Fibroblast of skin of back (primary cell): Measurements from ENCODE around the gene ESRRA.
A peak's percentile ranks its signal among the peaks of the same experiment; 100 is the strongest.

ENCODE experiments used
- DNase-seq: peaks from one replicate; pipeline ENCODE4 v3.0.0-alpha.2; 2013

The ESRRA gene

DNA sequence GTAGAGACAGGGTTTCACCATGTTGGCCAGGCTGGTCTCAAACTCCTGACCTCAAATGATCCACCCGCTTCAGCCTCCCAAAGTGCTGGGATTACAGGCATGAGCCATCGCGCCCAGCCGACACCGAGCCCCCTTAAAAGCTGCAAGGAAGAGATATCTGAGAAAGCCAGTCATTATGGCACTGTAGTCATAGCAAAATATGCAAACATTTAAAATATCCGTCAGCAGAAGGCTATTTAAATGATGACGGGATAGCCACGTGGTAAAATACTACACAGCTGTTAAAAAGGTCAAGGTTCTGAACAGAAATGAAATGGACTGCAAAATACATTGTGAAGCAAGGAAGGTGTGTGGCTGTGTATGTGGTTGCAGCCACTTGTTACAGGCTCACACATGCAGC is 28.2 kb downstream of the ESRRA start:
- DNase-seq = no peak

GRCh38 chr11:64334764-64335735 is 29.7 kb downstream of the ESRRA start:
- DNase-seq = peak; percentile 95

DNA sequence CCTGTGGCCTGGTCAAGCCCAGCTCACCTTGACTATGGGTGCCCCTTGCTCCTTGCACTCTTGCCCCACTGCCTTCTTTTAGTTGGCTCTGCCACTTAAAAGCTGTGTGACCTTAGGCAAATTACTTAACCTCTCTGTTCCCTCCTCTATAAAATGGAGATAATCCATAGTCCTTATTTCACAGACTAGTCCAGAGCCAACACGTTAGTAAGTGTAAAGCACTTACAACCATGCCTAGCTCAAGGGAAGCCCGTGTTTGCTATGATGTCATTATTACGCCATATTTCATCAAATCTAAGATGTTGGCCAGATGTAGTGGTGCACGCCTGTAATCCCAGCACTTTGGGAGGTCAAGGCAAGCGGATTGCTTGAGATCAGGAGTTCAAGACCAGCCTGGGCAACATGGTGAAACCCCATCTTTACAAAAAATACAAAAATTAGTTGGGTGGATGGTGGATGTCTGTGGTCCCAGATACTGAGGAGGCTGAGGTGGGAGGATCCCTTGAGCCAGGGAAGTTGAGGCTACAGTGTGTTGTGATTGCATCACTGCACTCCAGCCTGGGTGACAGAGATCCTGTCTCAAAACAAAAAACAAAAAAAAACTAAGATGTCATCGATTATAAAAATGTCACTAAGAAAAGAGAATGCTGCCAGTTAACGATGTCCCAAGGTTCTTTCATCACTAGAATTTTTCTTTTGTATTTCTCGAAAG is 32.4 kb downstream of the ESRRA start:
- DNase-seq = no peak

GRCh38 chr11:64338716-64339115 is 33.4 kb downstream of the ESRRA start:
- no peak for DNase-seq

- no peak for DNase-seq
Measured at GRCh38 chr11:64339286-64339685, 34.0 kb downstream of the ESRRA start.

GRCh38 chr11:64339754-64340408 is 34.6 kb downstream of the ESRRA start, which contains the start of gene CCDC88B:
CCDC88B (plus strand) TSS chr11:64340204; CDS start chr11:64340267, 63 bp downstream.
- DNase-seq = no peak

DNA sequence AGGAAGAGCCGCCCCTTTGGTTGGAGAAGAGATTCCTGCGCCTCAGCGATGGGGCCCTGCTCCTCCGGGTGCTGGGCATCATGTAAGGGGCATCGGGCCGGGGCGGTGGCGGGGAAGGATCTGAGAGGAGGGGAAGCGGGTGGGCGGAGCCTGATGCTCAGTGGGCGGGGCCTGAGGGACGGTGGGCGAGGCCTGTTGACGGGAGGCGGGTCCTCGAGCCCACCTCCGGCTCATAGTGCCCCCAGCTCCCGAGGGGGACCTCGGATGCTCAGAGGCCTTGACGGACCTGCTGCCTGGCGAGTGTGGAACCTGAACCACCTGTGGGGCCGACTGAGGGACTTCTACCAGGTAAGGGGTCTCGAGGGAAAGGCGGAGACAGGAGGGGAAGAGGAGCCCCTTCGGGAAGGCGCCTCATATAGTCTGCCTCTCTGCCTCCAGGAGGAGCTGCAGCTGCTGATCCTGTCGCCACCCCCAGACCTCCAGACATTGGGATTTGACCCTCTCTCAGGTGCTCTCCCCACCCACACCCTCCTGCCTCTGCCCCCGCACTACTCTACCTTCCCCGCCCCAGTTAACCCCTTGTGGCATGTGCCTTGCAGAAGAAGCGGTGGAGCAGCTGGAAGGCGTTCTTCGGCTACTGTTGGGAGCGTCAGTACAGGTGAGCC is 35.5 kb downstream of the ESRRA start:
- no peak for DNase-seq

DNA sequence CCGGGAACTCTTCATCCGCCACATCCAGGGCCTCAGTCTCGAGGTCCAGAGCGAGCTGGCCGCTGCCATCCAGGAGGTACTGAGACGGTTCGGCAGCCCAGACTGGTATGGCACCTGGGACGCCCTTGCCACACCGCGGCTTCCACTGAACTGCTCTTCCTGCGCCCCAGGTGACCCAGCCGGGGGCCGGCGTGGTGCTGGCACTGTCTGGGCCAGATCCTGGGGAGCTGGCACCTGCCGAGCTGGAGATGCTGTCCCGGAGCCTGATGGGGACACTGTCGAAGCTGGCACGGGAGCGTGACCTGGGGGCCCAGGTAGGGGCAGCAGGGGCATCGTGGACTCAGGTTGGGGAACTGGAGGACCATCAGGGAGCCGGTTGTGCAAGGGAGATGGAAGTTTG is 36.1 kb downstream of the ESRRA start:
- DNase-seq = no peak

DNA sequence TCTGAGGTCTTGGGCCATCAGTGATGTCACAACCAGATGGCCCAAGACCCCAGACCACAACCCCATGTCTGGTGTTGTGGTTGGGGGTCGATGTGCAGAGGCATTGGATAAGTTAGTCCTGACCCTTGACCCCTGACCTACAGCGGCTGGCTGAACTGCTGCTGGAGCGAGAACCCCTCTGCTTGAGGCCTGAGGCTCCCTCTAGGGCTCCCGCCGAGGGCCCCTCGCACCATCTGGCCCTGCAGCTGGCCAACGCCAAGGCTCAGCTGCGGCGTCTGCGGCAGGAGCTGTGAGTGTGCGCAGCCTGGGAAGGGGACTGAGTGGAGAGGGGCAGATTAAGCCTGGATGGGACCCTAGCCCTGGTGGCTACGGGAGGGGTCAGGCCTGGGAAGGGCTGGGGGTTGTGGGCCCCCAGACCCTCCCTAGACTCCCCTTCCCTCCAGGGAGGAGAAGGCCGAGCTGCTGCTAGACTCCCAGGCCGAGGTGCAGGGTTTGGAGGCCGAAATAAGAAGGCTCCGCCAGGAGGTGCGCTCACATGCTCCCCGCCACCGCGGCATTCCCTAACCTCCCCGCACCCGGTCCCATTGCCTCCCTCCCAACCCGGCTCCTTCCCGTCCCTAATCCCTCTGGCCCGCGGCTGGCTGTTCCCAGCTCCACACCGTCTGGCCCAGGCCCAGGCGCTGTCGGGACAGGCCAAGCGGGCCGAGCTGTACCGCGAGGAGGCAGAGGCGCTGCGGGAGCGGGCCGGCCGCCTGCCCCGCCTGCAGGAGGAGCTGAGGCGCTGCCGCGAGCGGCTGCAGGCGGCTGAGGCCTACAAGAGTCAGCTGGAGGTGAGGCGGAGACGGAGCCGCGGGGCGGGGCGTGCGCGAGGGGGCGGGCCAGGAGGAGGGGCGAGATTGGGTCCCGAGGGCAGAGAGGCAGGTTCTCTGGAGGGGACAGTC is 36.8 kb downstream of the ESRRA start:
- peak; percentile 85 for DNase-seq

- no peak for DNase-seq
Measured at GRCh38 chr11:64342869-64343745, 37.8 kb downstream of the ESRRA start.

DNA sequence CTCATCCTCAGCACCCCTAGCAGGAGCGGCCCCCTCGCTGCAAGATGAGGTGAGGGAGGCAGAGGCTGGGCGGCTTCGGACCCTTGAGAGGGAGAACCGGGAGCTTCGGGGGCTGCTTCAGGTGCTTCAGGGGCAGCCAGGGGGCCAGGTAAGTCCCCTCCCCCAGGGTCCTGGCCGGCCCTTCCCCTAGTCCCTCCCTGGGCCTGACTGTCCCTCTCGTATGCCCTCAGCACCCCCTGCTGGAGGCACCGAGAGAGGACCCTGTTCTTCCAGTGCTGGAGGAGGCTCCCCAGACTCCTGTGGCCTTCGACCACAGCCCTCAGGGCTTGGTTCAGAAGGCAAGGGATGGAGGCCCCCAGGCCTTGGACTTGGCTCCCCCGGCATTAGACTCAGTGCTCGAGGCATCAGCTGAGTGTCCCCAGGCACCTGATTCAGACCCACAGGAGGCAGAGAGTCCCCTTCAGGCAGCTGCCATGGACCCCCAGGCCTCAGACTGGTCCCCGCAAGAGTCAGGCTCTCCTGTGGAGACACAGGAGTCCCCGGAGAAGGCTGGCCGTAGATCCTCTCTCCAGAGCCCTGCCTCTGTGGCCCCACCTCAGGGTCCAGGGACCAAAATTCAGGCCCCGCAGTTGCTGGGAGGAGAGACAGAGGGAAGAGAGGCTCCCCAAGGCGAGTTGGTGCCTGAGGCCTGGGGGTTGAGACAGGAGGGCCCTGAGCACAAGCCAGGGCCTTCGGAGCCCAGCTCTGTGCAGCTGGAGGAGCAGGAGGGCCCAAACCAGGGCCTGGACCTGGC is 38.6 kb downstream of the ESRRA start:
- DNase-seq = no peak

DNA sequence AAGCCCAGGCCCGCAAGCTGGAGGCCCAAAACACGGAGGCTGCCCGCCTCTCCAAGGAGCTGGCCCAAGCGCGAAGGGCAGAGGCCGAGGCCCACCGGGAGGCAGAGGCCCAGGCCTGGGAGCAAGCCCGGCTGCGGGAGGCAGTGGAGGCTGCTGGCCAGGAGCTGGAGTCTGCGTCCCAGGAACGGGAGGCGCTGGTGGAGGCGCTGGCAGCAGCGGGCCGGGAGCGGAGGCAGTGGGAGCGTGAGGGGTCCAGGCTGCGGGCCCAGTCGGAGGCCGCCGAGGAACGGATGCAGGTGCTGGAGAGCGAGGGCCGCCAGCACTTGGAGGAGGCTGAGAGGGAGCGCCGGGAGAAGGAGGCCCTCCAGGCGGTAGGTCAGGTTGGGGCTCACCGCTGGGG is 39.5 kb downstream of the ESRRA start:
- no peak for DNase-seq

GRCh38 chr11:64347193-64347867 is 42.0 kb downstream of the ESRRA start:
- no peak for DNase-seq

DNA sequence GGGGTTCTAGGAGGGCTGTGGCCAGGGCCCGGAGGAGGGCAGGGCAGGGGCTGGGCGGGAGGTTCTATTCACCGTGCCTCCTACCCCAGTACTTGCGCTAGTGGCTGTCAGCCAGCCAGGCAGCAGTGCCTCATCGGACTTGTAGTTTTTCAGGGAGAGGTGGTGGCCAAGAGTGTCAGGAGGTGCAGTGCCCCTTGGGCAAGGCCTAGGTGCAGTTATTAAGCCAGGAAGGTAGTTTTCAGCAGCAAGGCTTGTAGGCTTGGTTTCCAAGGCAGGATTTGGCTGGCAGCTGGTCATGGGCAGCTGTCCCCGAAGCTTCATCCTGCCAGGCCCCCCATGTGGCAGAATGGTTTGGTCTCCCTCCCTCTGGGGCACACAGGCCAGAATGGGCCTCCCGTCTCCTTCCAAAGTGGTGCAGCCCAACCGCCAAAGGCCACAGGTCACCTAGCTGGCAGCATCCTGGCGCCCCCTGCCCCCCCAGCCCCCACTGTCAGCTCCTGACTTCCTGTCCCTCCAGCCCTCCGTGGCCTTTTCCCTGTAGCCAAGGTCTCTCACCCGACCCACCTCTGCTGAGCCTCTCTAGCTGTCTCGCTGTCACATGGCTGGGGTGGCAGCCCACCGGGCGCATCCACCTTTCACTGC is 43.2 kb downstream of the ESRRA start:
- no peak for DNase-seq

GRCh38 chr11:64349025-64349387 is 43.7 kb downstream of the ESRRA start:
- no peak for DNase-seq

- DNase-seq = no peak
Measured at GRCh38 chr11:64349404-64349803, 44.1 kb downstream of the ESRRA start.

DNA sequence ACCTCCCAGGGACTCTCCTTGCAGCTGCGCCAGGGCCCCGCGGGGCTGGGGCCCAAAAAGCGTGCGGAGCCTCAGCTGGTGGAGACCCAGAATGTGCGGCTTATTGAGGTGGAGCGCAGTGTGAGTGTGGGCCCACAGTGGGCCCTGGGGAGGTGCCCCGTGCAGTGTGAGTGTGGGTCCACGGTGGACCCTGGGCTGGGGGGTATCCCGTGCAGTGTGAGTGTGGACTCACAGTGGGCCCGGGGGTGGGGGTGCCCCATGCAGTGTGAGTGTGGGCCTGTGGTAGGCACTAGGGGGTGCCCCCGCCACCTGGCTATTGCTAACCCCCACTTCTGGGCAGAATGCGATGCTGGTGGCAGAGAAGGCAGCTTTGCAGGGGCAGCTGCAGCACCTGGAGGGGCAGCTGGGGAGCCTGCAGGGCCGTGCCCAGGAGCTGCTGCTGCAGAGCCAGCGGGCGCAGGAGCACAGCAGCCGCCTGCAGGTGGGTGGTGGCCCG is 45.9 kb downstream of the ESRRA start:
- DNase-seq = no peak
